GM18868 (cell line): ENCODE results near the gene VPREB1.
"Not testable (repeated sequence)": the region's sequence is repeated elsewhere in the genome, so short reads cannot be mapped to it uniquely, and the experiment has no call there.

ENCODE experiments used
- ATAC-seq: cut with Tn5 transposase; IDR thresholded peaks from one replicate; pipeline ENCODE4 v1.9.1; 2021; ENCODE audit warnings: mild to moderate bottlenecking, moderate library complexity; ENCODE audit not compliant: unreplicated experiment

The VPREB1 gene

DNA sequence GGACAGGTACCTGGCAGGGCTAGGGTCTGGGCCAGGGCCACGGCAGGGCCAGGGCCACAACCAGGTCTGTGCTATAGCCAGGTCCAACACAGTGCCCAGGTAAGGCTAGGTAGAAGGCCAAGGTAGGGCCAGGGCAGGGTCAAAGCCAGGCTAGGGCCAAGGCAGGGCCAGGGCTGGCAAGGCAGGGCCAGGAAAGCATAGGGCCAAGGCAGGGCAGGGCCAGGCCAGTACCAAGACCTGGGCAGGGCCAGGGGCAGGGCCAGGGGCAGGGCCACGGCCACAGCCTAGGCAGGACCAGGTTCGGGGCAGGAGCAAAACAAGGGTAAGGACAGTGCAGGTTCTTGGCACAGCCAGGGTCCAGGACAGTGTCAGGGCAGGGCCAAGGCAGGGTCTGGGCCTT is 48.1 kb downstream of the VPREB1 start:
- not testable (repeated sequence) for ATAC-seq

GRCh38 chr22:22293436-22293835 is 48.9 kb downstream of the VPREB1 start:
- ATAC-seq: not testable (repeated sequence)

GRCh38 chr22:22294641-22295040 is 50.1 kb downstream of the VPREB1 start:
- ATAC-seq: not testable (repeated sequence)
